HepG2 (cell line): ENCODE measurements around the gene RASSF4. TPM values are rescaled to one million over a fixed set of nuclear protein-coding genes. Genes with fewer than 3 reads are reported as not detected.

Experiments used
- CREB3 ChIP-seq: sonication (generic); formaldehyde crosslinking; IDR thresholded peaks from 2 replicates; pipeline ENCODE4 v1.5.0; 2020; ENCODE audit warnings: missing genetic modification reagents
- FOXA1 ChIP-seq, 2 experiments: fragments of 450-650 bp in 1 of 2; sonication (generic) in 1 of 2; formaldehyde crosslinking in 1 of 2; IDR thresholded peaks; 2 replicates each; pipeline versions ENCODE4 v1.4.0 to v1.6.1; 2016 to 2020; ENCODE audit warnings: missing genetic modification reagents in 1 of 2
- GPBP1L1 ChIP-seq: sonication (generic); formaldehyde crosslinking; IDR thresholded peaks from 2 replicates; pipeline ENCODE4 v1.5.0; 2020; ENCODE audit warnings: mild to moderate bottlenecking, missing genetic modification reagents
- HNRNPLL ChIP-seq: fragments of 200-400 bp; formaldehyde crosslinking; IDR thresholded peaks from 2 replicates; pipeline ENCODE4 v1.6.1; 2017; ENCODE audit warnings: mild to moderate bottlenecking, low read depth, low read length; ENCODE audit not compliant: poor library complexity, severe bottlenecking
- KAT8 ChIP-seq: IDR thresholded peaks from 2 replicates; pipeline ENCODE4 v1.6.1; 2016; ENCODE audit warnings: missing genetic modification reagents, missing compliant biosample characterization
- KDM1A ChIP-seq: IDR thresholded peaks from 2 replicates; pipeline ENCODE4 v1.6.1; 2016; ENCODE audit warnings: missing compliant biosample characterization
- THYN1 ChIP-seq: sonication (generic); formaldehyde crosslinking; IDR thresholded peaks from 2 replicates; pipeline ENCODE4 v1.8.1; 2023; ENCODE audit warnings: low read depth, mild to moderate bottlenecking, moderate library complexity, missing genetic modification reagents, borderline replicate concordance
- TOPORS ChIP-seq: sonication (generic); formaldehyde crosslinking; IDR thresholded peaks from 2 replicates; pipeline ENCODE4 v1.8.0; 2023; ENCODE audit warnings: mild to moderate bottlenecking, missing genetic modification reagents
- TRIM22 ChIP-seq: fragments of 450-650 bp; IDR thresholded peaks from 2 replicates; pipeline ENCODE4 v1.6.1; 2017
- ZBTB43 ChIP-seq: sonication (generic); formaldehyde crosslinking; conservative IDR thresholded peaks from 2 replicates; pipeline ENCODE4 v1.4.0; 2020; ENCODE audit warnings: missing genetic modification reagents
- ZNF773 ChIP-seq: sonication (generic); formaldehyde crosslinking; IDR thresholded peaks from 2 replicates; pipeline ENCODE4 v1.4.0; 2020; ENCODE audit warnings: missing genetic modification reagents, borderline replicate concordance
- ZNF775 ChIP-seq: sonication (generic); formaldehyde crosslinking; IDR thresholded peaks from 2 replicates; pipeline ENCODE4 v1.4.0; 2020; ENCODE audit warnings: missing genetic modification reagents, mild to moderate bottlenecking, moderate library complexity, borderline replicate concordance
- ZSCAN25 ChIP-seq: sonication (generic); formaldehyde crosslinking; IDR thresholded peaks from 2 replicates; pipeline ENCODE4 v1.8.0; 2022; ENCODE audit warnings: mild to moderate bottlenecking, missing genetic modification reagents
- polyA plus RNA-seq, 8 experiments: library from polyadenylated mRNA; depleted of rRNA in 3 of 8; stranded (reverse) in 7 of 8; unstranded in 1 of 8; fragments of >200 nt; fragmentation: Illumina TruSeq in 4 of 8; extraction: Trizol in 4 of 8; gene quantifications; 2 replicates each; pipeline versions ENCODE4 v1.2.1 to v1.2.3, GENCODE V29; 2011 to 2016; ENCODE audit warnings: low read depth in 4 of 8, missing spikeins in 1 of 8, mixed read lengths in 1 of 8; ENCODE audit not compliant: insufficient read depth in 1 of 8
- total RNA-seq, 5 experiments: library from RNA; depleted of rRNA; stranded (reverse); fragments of >200 nt; fragmentation: Illumina TruSeq; extraction: Trizol; gene quantifications; 2 replicates each; pipeline ENCODE4 v1.2.3, GENCODE V29; 2016; ENCODE audit warnings: low read depth in 1 of 5
- TF ChIP-seq, protein P1 (sequence below): sonication (generic); formaldehyde crosslinking; IDR thresholded peaks from 2 replicates; pipeline ENCODE4 v1.8.0; 2022; ENCODE audit warnings: mild to moderate bottlenecking, missing genetic modification reagents, borderline replicate concordance
- TF ChIP-seq, protein P2 (sequence below): sonication (generic); formaldehyde crosslinking; IDR thresholded peaks from 2 replicates; pipeline ENCODE4 v1.5.1; 2020; ENCODE audit warnings: mild to moderate bottlenecking, moderate library complexity, missing genetic modification reagents
- TF ChIP-seq, protein P3 (sequence below): sonication (generic); formaldehyde crosslinking; IDR thresholded peaks from 2 replicates; pipeline ENCODE4 v1.5.1; 2020; ENCODE audit warnings: missing genetic modification reagents, mild to moderate bottlenecking, borderline replicate concordance

The RASSF4 gene
- total and polyA plus RNA-seq, 2 of the 13 experiments (the other 11 are each of a cell fraction or from before 2014, with no cell fraction given), result 34.0 to 51.7 TPM

- TF ChIP-seq KDM1A, result no peak; the same call in 1 of the 2 replicates
- no peak for TF ChIP-seq HNRNPLL
- peak; percentile 53; the same call in 1 of the 2 replicates for TF ChIP-seq ZSCAN25 (CRISPR knock-in tag)
- TF ChIP-seq, protein P1, sequence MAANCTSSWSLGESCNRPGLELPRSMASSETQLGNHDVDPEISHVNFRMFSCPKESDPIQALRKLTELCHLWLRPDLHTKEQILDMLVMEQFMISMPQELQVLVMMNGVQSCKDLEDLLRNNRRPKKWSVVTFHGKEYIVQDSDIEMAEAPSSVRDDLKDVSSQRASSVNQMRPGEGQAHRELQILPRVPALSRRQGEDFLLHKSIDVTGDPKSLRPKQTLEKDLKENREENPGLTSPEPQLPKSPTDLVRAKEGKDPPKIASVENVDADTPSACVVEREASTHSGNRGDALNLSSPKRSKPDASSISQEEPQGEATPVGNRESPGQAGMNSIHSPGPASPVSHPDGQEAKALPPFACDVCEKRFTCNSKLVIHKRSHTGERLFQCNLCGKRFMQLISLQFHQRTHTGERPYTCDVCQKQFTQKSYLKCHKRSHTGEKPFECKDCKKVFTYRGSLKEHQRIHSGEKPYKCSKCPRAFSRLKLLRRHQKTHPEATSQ, result no peak
- no peak for TF ChIP-seq ZNF775
- TF ChIP-seq FOXA1 (IDR thresholded peaks at IDR 0.05), result no peak
- TF ChIP-seq FOXA1 (CRISPR knock-in tag; IDR thresholded peaks at IDR 0.05), result peak; percentile 83
- 0 out of 2 replicates have a peak, but pooled peaks have one; percentile 12 for TF ChIP-seq CREB3
- TF ChIP-seq ZNF773 (CRISPR knock-in tag), result 0 out of 2 replicates have a peak, but pooled peaks have one; percentile 31
- no peak for TF ChIP-seq TRIM22
- TF ChIP-seq ZBTB43, result peak; percentile 71; the same call in 1 of the 2 replicates
- no peak for TF ChIP-seq GPBP1L1 (CRISPR knock-in tag)
- TF ChIP-seq, protein P2, sequence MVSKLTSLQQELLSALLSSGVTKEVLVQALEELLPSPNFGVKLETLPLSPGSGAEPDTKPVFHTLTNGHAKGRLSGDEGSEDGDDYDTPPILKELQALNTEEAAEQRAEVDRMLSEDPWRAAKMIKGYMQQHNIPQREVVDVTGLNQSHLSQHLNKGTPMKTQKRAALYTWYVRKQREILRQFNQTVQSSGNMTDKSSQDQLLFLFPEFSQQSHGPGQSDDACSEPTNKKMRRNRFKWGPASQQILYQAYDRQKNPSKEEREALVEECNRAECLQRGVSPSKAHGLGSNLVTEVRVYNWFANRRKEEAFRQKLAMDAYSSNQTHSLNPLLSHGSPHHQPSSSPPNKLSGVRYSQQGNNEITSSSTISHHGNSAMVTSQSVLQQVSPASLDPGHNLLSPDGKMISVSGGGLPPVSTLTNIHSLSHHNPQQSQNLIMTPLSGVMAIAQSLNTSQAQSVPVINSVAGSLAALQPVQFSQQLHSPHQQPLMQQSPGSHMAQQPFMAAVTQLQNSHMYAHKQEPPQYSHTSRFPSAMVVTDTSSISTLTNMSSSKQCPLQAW (CRISPR knock-in tag), result peak; percentile 62; the same call in 1 of the 2 replicates
- TF ChIP-seq TOPORS (CRISPR knock-in tag), result no peak
- TF ChIP-seq KAT8 (CRISPR knock-in tag), result peak; percentile 72
- no peak for TF ChIP-seq THYN1 (CRISPR knock-in tag)
- TF ChIP-seq, protein P3, sequence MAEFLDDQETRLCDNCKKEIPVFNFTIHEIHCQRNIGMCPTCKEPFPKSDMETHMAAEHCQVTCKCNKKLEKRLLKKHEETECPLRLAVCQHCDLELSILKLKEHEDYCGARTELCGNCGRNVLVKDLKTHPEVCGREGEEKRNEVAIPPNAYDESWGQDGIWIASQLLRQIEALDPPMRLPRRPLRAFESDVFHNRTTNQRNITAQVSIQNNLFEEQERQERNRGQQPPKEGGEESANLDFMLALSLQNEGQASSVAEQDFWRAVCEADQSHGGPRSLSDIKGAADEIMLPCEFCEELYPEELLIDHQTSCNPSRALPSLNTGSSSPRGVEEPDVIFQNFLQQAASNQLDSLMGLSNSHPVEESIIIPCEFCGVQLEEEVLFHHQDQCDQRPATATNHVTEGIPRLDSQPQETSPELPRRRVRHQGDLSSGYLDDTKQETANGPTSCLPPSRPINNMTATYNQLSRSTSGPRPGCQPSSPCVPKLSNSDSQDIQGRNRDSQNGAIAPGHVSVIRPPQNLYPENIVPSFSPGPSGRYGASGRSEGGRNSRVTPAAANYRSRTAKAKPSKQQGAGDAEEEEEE (CRISPR knock-in tag), result peak; percentile 76; the same call in 1 of the 2 replicates
Measured at GRCh38 chr10:44980309-44981171, 20.9 kb downstream of the RASSF4 start (continued).
